H1 (cell line): ENCODE results near the gene FRK. TPM values are rescaled to one million over a fixed set of nuclear protein-coding genes. Genes with fewer than 3 reads are reported as not detected.

ENCODE experiments used
- CTCF ChIA-PET: fragments of 300-600 bp; sonication (Branson Sonifier 250); formaldehyde crosslinking; loops from one replicate; lab custom pipeline; 2021; ENCODE audit not compliant: partially characterized antibody; lab: Charles Lee
- POLR2A ChIA-PET: fragments of 300-600 bp; sonication (Branson Sonifier 250); formaldehyde crosslinking; loops from one replicate; lab custom pipeline; 2021; ENCODE audit warnings: inconsistent platforms; ENCODE audit not compliant: partially characterized antibody; lab: Charles Lee
- DNase-seq, 2 experiments: peaks; one replicate each; pipeline versions ENCODE4 v3.0.0 to v3.0.0-alpha.2; 2010 to 2022; ENCODE audit warnings: low spot score in 2 of 2, low read depth in 1 of 2, mixed read lengths in 1 of 2
- FAIRE-seq: peaks from 2 replicates; lab custom pipeline; 2011; peaks lifted over from hg19 to GRCh38; lab: Jason Lieb, UNC
- H2AFZ ChIP-seq: 2 replicates; pipeline ENCODE4 v1.8.1; 2012; ENCODE audit warnings: low read length, inconsistent platforms
- H2AK5ac ChIP-seq: 2 replicates; pipeline ENCODE4 v1.6.1; 2013; ENCODE audit warnings: low read depth, low read length
- H2BK120ac ChIP-seq: replicated peaks from 2 replicates; pipeline ENCODE3; 2013; ENCODE audit warnings: low read depth, low read length, inconsistent platforms
- H2BK12ac ChIP-seq: 2 replicates; pipeline ENCODE4 v1.6.1; 2013; ENCODE audit warnings: low read depth, low read length
- H2BK15ac ChIP-seq: 2 replicates; pipeline ENCODE4 v1.6.1; 2013; ENCODE audit warnings: low read length
- H2BK20ac ChIP-seq: 2 replicates; pipeline ENCODE4 v1.6.1; 2013; ENCODE audit warnings: low read length
- H2BK5ac ChIP-seq: 2 replicates; pipeline ENCODE4 v1.6.1; 2013; ENCODE audit warnings: low read depth, low read length
- H3K14ac ChIP-seq: 2 replicates; pipeline ENCODE4 v1.6.1; 2013; ENCODE audit warnings: inconsistent platforms; ENCODE audit not compliant: insufficient read length
- H3K18ac ChIP-seq: 2 replicates; pipeline ENCODE4 v1.6.1; 2013; ENCODE audit warnings: low read length; ENCODE audit errors: extremely low read depth
- H3K23ac ChIP-seq: 2 replicates; pipeline ENCODE4 v1.6.1; 2013; ENCODE audit warnings: inconsistent platforms; ENCODE audit not compliant: insufficient read length
- H3K23me2 ChIP-seq: 2 replicates; pipeline ENCODE4 v1.6.1; 2013; ENCODE audit warnings: low read depth, low read length
- H3K27ac ChIP-seq: 2 replicates; pipeline ENCODE4 v1.6.1; 2011; ENCODE audit warnings: low read depth, low read length, inconsistent platforms
- H3K27me3 ChIP-seq, 4 experiments: replicated peaks in 1 of 4; 1 replicate in 1 of 4; 2 replicates in 3 of 4; pipeline versions ENCODE4 v1.6.1 to v1.8.1; 2011 to 2013; ENCODE audit warnings: low read length in 3 of 4, mild to moderate bottlenecking in 3 of 4, inconsistent platforms in 2 of 4, mixed read lengths in 2 of 4, moderate library complexity in 1 of 4; ENCODE audit not compliant: control insufficient read depth in 3 of 4, insufficient read depth in 3 of 4; ENCODE audit errors: extremely low read depth in 1 of 4
- H3K36me3 ChIP-seq, 4 experiments: 2 replicates each; pipeline versions ENCODE4 v1.6.1 to v1.8.1; 2011 to 2013; ENCODE audit warnings: mild to moderate bottlenecking in 4 of 4, low read length in 3 of 4, moderate library complexity in 2 of 4, control low read depth in 1 of 4, inconsistent platforms in 1 of 4; ENCODE audit not compliant: insufficient read depth in 4 of 4, control insufficient read depth in 2 of 4
- H3K4ac ChIP-seq: replicated peaks from 2 replicates; pipeline ENCODE3; 2013; ENCODE audit warnings: low read length, low read depth, mixed read lengths, inconsistent platforms; ENCODE audit not compliant: insufficient read length
- H3K4me1 ChIP-seq, 4 experiments: replicated peaks in 1 of 4; 1 replicate in 1 of 4; 2 replicates in 3 of 4; pipeline versions ENCODE4 v1.6.1 to v1.8.1; 2011 to 2013; ENCODE audit warnings: low read length in 3 of 4, inconsistent platforms in 2 of 4, mixed read lengths in 1 of 4; ENCODE audit not compliant: insufficient read depth in 4 of 4, control insufficient read depth in 3 of 4
- H3K4me2 ChIP-seq, 2 experiments: 2 replicates each; pipeline versions ENCODE4 v1.6.1 to v1.8.1; 2011 to 2013; ENCODE audit warnings: low read depth in 2 of 2, low read length in 2 of 2, control low read depth in 1 of 2, inconsistent platforms in 1 of 2, mild to moderate bottlenecking in 1 of 2; ENCODE audit not compliant: insufficient read depth in 1 of 2
- H3K4me3 ChIP-seq, 4 experiments: fragments of 200-600, 300-600 bp in 1 of 4; sonication (generic), shearing (Covaris generic), sonication (Bioruptor Twin) in 1 of 4; 2 replicates each; pipeline versions ENCODE4 v1.5.1 to v1.8.1; 2011 to 2016; ENCODE audit warnings: low read length in 4 of 4, low read depth in 3 of 4, control low read depth in 2 of 4, inconsistent platforms in 2 of 4, mild to moderate bottlenecking in 2 of 4, mixed read lengths in 1 of 4, moderate library complexity in 1 of 4; ENCODE audit not compliant: insufficient read depth in 2 of 4; ENCODE audit errors: extremely low read depth in 1 of 4
- H3K56ac ChIP-seq: replicated peaks from 2 replicates; pipeline ENCODE3; 2013; ENCODE audit warnings: low read depth, mild to moderate bottlenecking, mixed read lengths, low read length, inconsistent platforms; ENCODE audit not compliant: insufficient read length
- H3K79me1 ChIP-seq: 2 replicates; pipeline ENCODE4 v1.6.1; 2013; ENCODE audit warnings: low read depth, low read length, control low read depth
- H3K79me2 ChIP-seq, 2 experiments: 2 replicates each; pipeline versions ENCODE4 v1.6.1 to v1.8.1; 2012 to 2013; ENCODE audit warnings: low read length in 2 of 2, mild to moderate bottlenecking in 2 of 2, inconsistent platforms in 1 of 2; ENCODE audit not compliant: insufficient read depth in 2 of 2, control insufficient read depth in 1 of 2
- H3K9ac ChIP-seq, 4 experiments: replicated peaks in 1 of 4; 1 replicate in 1 of 4; 2 replicates in 3 of 4; pipeline versions ENCODE4 v1.6.1 to v1.8.1; 2011 to 2013; ENCODE audit warnings: low read depth in 3 of 4, low read length in 3 of 4, control low read depth in 2 of 4, mild to moderate bottlenecking in 2 of 4, moderate library complexity in 2 of 4, inconsistent platforms in 1 of 4; ENCODE audit errors: extremely low read depth in 1 of 4
- H3K9me3 ChIP-seq, 2 experiments: 2 replicates each; pipeline versions ENCODE4 v1.6.1 to v1.8.1; 2012 to 2013; ENCODE audit warnings: mild to moderate bottlenecking in 2 of 2, moderate library complexity in 2 of 2, control low read depth in 1 of 2, inconsistent platforms in 1 of 2, low read depth in 1 of 2, low read length in 1 of 2, mixed read lengths in 1 of 2; ENCODE audit not compliant: insufficient read depth in 2 of 2
- H4K20me1 ChIP-seq, 2 experiments: replicated peaks in 1 of 2; 2 replicates each; pipeline versions ENCODE3 to v1.8.1; 2011 to 2013; ENCODE audit warnings: inconsistent platforms in 2 of 2, low read length in 2 of 2, mild to moderate bottlenecking in 1 of 2; ENCODE audit not compliant: insufficient read depth in 2 of 2, control insufficient read depth in 1 of 2
- H4K5ac ChIP-seq: 2 replicates; pipeline ENCODE4 v1.6.1; 2013; ENCODE audit warnings: low read length, low read depth, mixed read lengths, inconsistent platforms; ENCODE audit not compliant: insufficient read length
- H4K8ac ChIP-seq: 2 replicates; pipeline ENCODE4 v1.8.0; 2013; ENCODE audit warnings: mild to moderate bottlenecking, moderate library complexity, low read length, inconsistent platforms; ENCODE audit not compliant: insufficient read depth; ENCODE audit errors: extremely low read depth
- H4K91ac ChIP-seq: replicated peaks from 2 replicates; pipeline ENCODE3; 2013; ENCODE audit warnings: low read length, mixed read lengths, inconsistent platforms; ENCODE audit not compliant: insufficient read length
- CBX5 ChIP-seq: fragments of 300-800, 300-1000 bp; sonication (generic); IDR thresholded peaks from 2 replicates; pipeline ENCODE4 v1.7.1; 2016; ENCODE audit warnings: antibody characterized with exemption, low read length, low read depth
- GTF2F1 ChIP-seq: IDR thresholded peaks from 2 replicates; pipeline ENCODE4 v1.6.1; 2012; ENCODE audit warnings: low read depth, low read length, improper control_type of control experiment, borderline replicate concordance
- HDAC2 ChIP-seq, 2 experiments: fragments of 300-600 bp in 1 of 2; sonication (generic) in 1 of 2; IDR thresholded peaks; 2 replicates each; pipeline ENCODE4 v1.6.1; 2011 to 2012; ENCODE audit warnings: low read depth in 2 of 2, low read length in 2 of 2, mild to moderate bottlenecking in 2 of 2, moderate library complexity in 2 of 2, borderline replicate concordance in 1 of 2, inconsistent platforms in 1 of 2
- KDM1A ChIP-seq: fragments of 200-600, 300-600 bp; sonication (generic); IDR thresholded peaks from 2 replicates; pipeline ENCODE4 v1.7.1; 2016; ENCODE audit warnings: mild to moderate bottlenecking, low read length, borderline replicate concordance
- KDM5A ChIP-seq: fragments of 200-600 bp; IDR thresholded peaks from 2 replicates; pipeline ENCODE4 v1.7.1; 2012; ENCODE audit warnings: mild to moderate bottlenecking, low read length, inconsistent platforms, mixed read lengths
- MAX ChIP-seq: IDR thresholded peaks from 2 replicates; pipeline ENCODE4 v1.6.1; 2012; ENCODE audit warnings: inconsistent platforms
- NANOG ChIP-seq: IDR thresholded peaks from 2 replicates; pipeline ENCODE4 v1.6.1; 2011; ENCODE audit warnings: low read length, low read depth, mild to moderate bottlenecking, inconsistent platforms; ENCODE audit not compliant: insufficient read depth, poor library complexity, severe bottlenecking
- PHF8 ChIP-seq: fragments of 200-600 bp; sonication (generic); conservative IDR thresholded peaks from 2 replicates; pipeline ENCODE4 v1.7.1; 2012; ENCODE audit warnings: low read depth, mild to moderate bottlenecking, inconsistent platforms, low read length, moderate library complexity
- SP1 ChIP-seq: IDR thresholded peaks from 2 replicates; pipeline ENCODE4 v1.6.1; 2011; ENCODE audit warnings: low read depth, low read length
- polyA plus RNA-seq, 7 experiments: library from polyadenylated mRNA; depleted of rRNA in 3 of 7; stranded (reverse) in 5 of 7; unstranded in 2 of 7; fragments of >200 nt in 5 of 7; fragments of 200-250 nt in 2 of 7; gene quantifications; 1 replicate in 5 of 7; 2 replicates in 1 of 7; 4 replicates in 1 of 7; pipeline versions ENCODE4 v1.2.1 to v1.2.3, GENCODE V29; 2011 to 2013; ENCODE audit warnings: missing spikeins in 2 of 7, mixed read lengths in 2 of 7
- total RNA-seq: library from RNA; stranded (reverse); fragmentation: NEBNext Ultra II Directional; extraction: Animal tissue kit (Norgen Biotek cat#: 25700); gene quantifications from 2 replicates; pipeline ENCODE4 v1.2.1, GENCODE V29; 2021

FRK gene
- total and polyA plus RNA-seq, 2 of the 8 experiments (the other 6 are each of a cell fraction or from before 2014, with no cell fraction given), result 0.11 to 0.24 TPM

- no peak overlapping the region for H3K4me2 ChIP-seq
- H3K27ac ChIP-seq, result no peak overlapping the region
- H2BK15ac ChIP-seq, result no peak overlapping the region
Measured at GRCh38 chr6:116012951-116013350, 47.7 kb downstream of the FRK start.

More at GRCh38 chr6:116012951-116013350, 47.7 kb downstream of the FRK start:
- no peaks in the 10 kb centered on the region for H3K23me2 ChIP-seq
- H3K4me1 ChIP-seq, result peaks cover 0 to 6% (median 1%) of the 10 kb centered on the region in 4 experiments; a peak in 2 of 7 replicates
- no peaks in the 10 kb centered on the region for H4K20me1 ChIP-seq
- H4K8ac ChIP-seq, result no peak overlapping the region
- H2BK5ac ChIP-seq, result no peak overlapping the region
- POLR2A ChIA-PET, result interaction anchor here (1.0 kb wide), 1 partner anchor 26 kb away, joined by 3 read pairs; no protein-coding TSS in a partner anchor
- no peak overlapping the region for H3K9ac ChIP-seq
- no peak overlapping the region for H2BK120ac ChIP-seq
- H2BK12ac ChIP-seq, result no peak overlapping the region
- FAIRE-seq (no peak), DNase-seq (no peak)
- H3K79me2 ChIP-seq, result no peaks in the 10 kb centered on the region
- no peaks in the 10 kb centered on the region for H3K79me1 ChIP-seq
- TF ChIP-seq CBX5 (no peak), HDAC2 (IDR thresholded peaks at IDR 0.05; ENCODE audit: borderline replicate concordance in 1 of 2, low read depth in 2 of 2, low read length in 2 of 2) (no peak), PHF8 (no peak), NANOG (no peak), GTF2F1 (no peak), MAX (no peak), SP1 (no peak), KDM1A (no peak), KDM5A (no peak)
- no peaks in the 10 kb centered on the region for H3K36me3 ChIP-seq
- no peak overlapping the region for H3K14ac ChIP-seq
- no peak overlapping the region for H3K18ac ChIP-seq
- no peak overlapping the region for H3K4me3 ChIP-seq
- no peak overlapping the region for H3K56ac ChIP-seq
- no peak overlapping the region for H2AK5ac ChIP-seq
- H3K4ac ChIP-seq, result no peak overlapping the region
- no peaks in the 10 kb centered on the region for H3K9me3 ChIP-seq
- CTCF ChIA-PET, result interaction anchor here (0.8 to 2.8 kb wide), 11 partner anchors 10 to 499 kb away, joined by 3 to 19 read pairs (median 4); partner anchors contain the start of gene CALHM5
- no peak overlapping the region for H4K5ac ChIP-seq
- no peaks in the 10 kb centered on the region for H3K27me3 ChIP-seq
- no peak overlapping the region for H2BK20ac ChIP-seq
- H4K91ac ChIP-seq, result no peak overlapping the region
- no peak overlapping the region for H3K23ac ChIP-seq
- H2AFZ ChIP-seq, result no peak overlapping the region
